Measurements from ENCODE around the gene CD55. TPM values are rescaled to one million over a fixed set of nuclear protein-coding genes. Genes with fewer than 3 reads are reported as not detected.

Gene CD55, protein sequence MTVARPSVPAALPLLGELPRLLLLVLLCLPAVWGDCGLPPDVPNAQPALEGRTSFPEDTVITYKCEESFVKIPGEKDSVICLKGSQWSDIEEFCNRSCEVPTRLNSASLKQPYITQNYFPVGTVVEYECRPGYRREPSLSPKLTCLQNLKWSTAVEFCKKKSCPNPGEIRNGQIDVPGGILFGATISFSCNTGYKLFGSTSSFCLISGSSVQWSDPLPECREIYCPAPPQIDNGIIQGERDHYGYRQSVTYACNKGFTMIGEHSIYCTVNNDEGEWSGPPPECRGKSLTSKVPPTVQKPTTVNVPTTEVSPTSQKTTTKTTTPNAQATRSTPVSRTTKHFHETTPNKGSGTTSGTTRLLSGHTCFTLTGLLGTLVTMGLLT
- polyA plus RNA-seq (ENCODE audit: low read depth in 6 of 6) = 100 to 1,000 TPM; 232 to 326 (median 293) TPM

DNA sequence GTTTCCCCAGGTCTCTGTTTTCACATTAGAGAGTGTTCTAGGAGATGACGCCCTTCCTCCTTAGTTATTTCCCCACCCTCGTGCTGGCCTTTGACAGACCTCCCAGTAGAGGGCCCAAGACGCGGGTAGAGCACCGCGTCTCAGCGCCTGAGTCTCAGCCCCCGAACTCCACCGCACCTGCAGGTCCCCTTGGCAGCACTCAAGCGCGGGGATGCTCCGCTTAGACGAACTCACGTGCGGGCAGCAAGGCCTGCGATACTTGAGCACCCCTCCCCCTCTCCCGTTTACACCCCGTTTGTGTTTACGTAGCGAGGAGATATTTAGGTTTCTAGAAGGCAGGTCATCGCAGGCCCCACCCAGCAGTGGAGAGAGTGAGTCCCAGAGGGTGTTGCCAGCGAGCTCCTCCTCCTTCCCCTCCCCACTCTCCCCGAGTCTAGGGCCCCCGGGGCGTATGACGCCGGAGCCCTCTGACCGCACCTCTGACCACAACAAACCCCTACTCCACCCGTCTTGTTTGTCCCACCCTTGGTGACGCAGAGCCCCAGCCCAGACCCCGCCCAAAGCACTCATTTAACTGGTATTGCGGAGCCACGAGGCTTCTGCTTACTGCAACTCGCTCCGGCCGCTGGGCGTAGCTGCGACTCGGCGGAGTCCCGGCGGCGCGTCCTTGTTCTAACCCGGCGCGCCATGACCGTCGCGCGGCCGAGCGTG is at the start of gene CD55:
TSS of gene CD55 (plus strand) at position 600 of the 711 bp plus-strand sequence. CDS start at position 688, 88 bp downstream.
- DNase-seq (peak; percentile 100), ATAC-seq (ENCODE audit: low read depth in 2 of 2) (peak; percentile 78 to 79)
- peak within 1 kb of the TSS; percentile 98 to 100 (median 100) for H3K27ac Mint-ChIP-seq
- peaks cover 40 to 69% (median 42%) of the 10 kb centered on the region in 3 donors for H3K4me1 Mint-ChIP-seq
- peak within 1 kb of the TSS; percentile 87 to 99 (median 95) for H3K4me3 Mint-ChIP-seq
- no peaks in the 10 kb centered on the region for H3K27me3 Mint-ChIP-seq
- peaks cover 0 to 4% (median 0%) of the 10 kb centered on the region in 7 donors for H3K9me3 Mint-ChIP-seq
- H3K36me3 Mint-ChIP-seq = peaks cover 7 to 14% of the 10 kb centered on the region in 2 donors

DNA sequence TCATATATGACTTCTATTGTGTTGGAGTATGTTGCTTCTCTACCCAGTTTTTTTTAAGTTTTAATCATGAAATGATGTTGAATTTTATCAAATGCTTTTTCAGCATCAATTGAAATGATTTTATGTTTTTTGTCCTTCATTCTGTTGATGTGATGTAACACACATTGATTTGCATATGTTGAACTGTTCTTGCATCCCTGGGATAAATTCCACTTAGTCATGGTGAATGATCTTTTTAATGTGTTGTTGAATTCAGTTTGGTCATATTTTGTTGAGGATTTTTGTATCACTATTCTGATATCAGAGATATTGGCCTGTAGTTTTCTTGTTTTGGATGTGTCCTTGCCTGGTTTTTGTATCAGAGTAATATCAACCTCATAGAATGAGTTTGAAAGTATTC is 46.6 kb upstream of the CD55 start:
- peaks cover 0 to 11% of the 10 kb centered on the region in 2 donors for H3K36me3 Mint-ChIP-seq
- peaks cover 17 to 23% (median 18%) of the 10 kb centered on the region in 3 donors for H3K4me1 Mint-ChIP-seq
- H3K4me3 Mint-ChIP-seq = no peak overlapping the region
- H3K9me3 Mint-ChIP-seq = peaks cover 0 to 19% (median 11%) of the 10 kb centered on the region in 7 donors
- no peaks in the 10 kb centered on the region for H3K27me3 Mint-ChIP-seq
- DNase-seq = no peak
- H3K27ac Mint-ChIP-seq = no peak overlapping the region
- no peak for ATAC-seq (ENCODE audit: low read depth in 2 of 2)

DNA sequence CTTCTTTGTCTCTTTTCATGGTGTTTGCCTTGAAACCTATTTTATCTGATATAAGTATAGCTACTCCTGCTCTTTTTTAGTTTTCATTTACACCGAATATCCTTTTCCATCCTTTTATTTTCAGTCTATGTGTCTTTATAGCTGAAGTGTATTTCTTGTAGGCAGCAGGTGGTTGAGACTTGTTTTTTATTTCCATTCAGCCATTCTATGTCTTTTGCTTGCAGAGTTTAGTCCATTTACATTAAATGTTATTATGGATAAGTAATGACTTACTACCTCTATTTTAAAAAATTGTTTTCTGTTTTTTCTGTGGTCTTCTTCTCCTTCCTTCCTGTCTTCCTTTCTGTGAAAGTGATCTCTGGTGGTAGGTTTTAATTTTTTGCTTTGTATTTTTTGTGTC is 45.0 kb upstream of the CD55 start:
- H3K27me3 Mint-ChIP-seq = no peaks in the 10 kb centered on the region
- H3K36me3 Mint-ChIP-seq = peaks cover 0 to 11% of the 10 kb centered on the region in 2 donors
- DNase-seq (no peak), ATAC-seq (ENCODE audit: low read depth in 2 of 2) (no peak)
- H3K4me1 Mint-ChIP-seq = peaks cover 30 to 39% (median 34%) of the 10 kb centered on the region in 3 donors
- peak overlapping the region in 3 of 6 donors; percentile 4 to 74 (median 9) for H3K27ac Mint-ChIP-seq
- peak overlapping the region in 2 of 8 donors; percentile 6 to 40 for H3K4me3 Mint-ChIP-seq
- peaks cover 0 to 19% (median 12%) of the 10 kb centered on the region in 7 donors for H3K9me3 Mint-ChIP-seq

DNA sequence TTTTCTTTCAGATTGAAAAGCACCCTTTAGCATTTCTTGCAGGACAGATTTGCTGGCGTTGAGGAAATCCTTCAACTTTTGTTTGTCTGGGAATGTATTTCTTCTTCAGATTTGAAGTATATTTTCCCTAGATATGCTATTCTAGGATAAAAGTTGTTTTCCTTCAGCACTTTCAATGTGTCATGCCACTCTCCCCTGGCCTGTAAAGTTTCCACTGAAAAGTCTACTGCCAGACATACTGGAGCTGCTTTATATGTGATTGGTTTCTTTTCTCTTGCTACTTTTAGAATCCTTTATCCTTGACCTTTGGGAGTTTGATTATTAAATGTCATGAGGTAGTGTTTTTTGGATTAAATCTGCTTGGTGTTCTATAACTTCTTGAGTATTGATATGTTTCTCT is 44.2 kb upstream of the CD55 start:
- peaks cover 0 to 11% of the 10 kb centered on the region in 2 donors for H3K36me3 Mint-ChIP-seq
- H3K27ac Mint-ChIP-seq = peak overlapping the region in 2 of 6 donors; percentile 7 to 10
- H3K4me1 Mint-ChIP-seq = peaks cover 37 to 47% (median 42%) of the 10 kb centered on the region in 3 donors
- no peaks in the 10 kb centered on the region for H3K27me3 Mint-ChIP-seq
- ATAC-seq (ENCODE audit: low read depth in 2 of 2) (no peak), DNase-seq (no peak)
- H3K9me3 Mint-ChIP-seq = peaks cover 0 to 17% (median 11%) of the 10 kb centered on the region in 7 donors
- H3K4me3 Mint-ChIP-seq = peak overlapping the region in 1 of 8 donors; percentile 55

DNA sequence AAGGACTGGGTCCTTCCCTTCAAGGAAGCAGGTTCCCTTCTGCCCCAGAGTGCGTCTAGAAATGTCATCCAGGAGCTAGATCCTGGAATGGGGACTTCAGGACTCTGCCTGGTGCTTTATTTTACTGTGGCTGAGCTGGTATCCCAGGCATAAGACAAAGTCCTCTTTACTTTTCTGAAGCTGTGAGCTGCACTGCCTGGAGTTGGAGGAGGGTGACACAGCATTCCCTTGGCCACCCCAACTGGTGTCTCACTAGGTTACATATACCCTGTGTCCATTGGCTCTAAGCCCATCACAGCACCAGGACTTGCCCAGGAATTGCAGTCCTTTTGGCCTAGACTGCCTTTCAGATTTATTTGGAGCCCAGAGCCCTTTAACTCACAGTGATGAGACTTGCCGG is 41.8 kb upstream of the CD55 start:
- Mint-ChIP-seq H3K36me3 (peaks cover 0 to 11% of the 10 kb centered on the region in 2 donors), H3K27ac (peak overlapping the region in 3 of 6 donors; percentile 15 to 87 (median 81)), H3K4me1 (peaks cover 48 to 63% (median 58%) of the 10 kb centered on the region in 3 donors), H3K27me3 (no peaks in the 10 kb centered on the region), H3K4me3 (peak overlapping the region in 1 of 8 donors; percentile 31), H3K9me3 (peaks cover 0 to 11% (median 6%) of the 10 kb centered on the region in 7 donors)
- DNase-seq (no peak), ATAC-seq (ENCODE audit: low read depth in 2 of 2) (no peak)

DNA sequence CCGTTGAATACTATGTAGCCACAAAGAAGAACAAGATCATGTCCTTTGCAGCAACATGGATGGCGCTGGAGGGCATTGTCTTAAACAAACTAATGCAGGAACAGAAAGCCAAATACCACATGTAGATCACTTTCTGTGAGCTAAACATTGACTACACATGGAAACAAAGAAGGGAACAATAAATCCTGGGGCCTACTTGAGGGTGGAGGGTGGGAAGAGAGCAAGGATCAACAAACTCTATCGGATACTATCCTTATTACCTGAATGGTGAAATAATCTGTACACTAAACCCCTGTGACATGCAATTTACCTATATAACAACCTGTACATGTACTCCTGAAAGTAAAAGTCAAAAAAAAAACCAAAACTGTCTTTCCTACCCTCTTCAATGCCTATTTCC is 40.8 kb upstream of the CD55 start:
- Mint-ChIP-seq H3K36me3 (peaks cover 0 to 2% of the 10 kb centered on the region in 2 donors), H3K4me1 (peaks cover 48 to 63% (median 58%) of the 10 kb centered on the region in 3 donors), H3K27me3 (no peaks in the 10 kb centered on the region), H3K4me3 (no peak overlapping the region), H3K27ac (peak overlapping the region in 4 of 6 donors; percentile 48 to 95 (median 80)), H3K9me3 (peaks cover 0 to 7% (median 2%) of the 10 kb centered on the region in 7 donors)
- DNase-seq (no peak), ATAC-seq (ENCODE audit: low read depth in 2 of 2) (no peak)

DNA sequence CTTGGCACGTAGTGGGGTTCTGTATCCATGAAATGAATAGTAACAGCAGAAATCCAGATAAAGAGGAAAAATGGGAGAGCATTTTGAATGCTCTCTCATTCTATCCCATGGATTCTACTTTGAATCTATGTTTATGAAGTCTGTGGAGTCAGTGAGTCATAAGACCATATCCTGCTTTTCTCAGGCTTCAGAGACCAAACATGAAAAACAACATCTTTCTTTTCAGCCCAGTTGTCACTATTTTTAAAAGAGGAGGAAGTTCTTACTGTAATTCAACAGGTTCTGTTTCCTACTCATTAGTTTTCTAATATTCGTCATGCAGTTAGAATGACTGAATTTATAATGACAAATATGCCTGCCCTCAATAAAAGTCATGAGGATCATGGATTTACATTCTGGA is 39.4 kb upstream of the CD55 start:
- no peaks in the 10 kb centered on the region for H3K27me3 Mint-ChIP-seq
- ATAC-seq (ENCODE audit: low read depth in 2 of 2) (peak; percentile 28 to 35), DNase-seq (no peak)
- no peaks in the 10 kb centered on the region for H3K36me3 Mint-ChIP-seq
- peak overlapping the region in 7 of 8 donors; percentile 53 to 85 (median 78) for H3K4me3 Mint-ChIP-seq
- H3K27ac Mint-ChIP-seq = peak overlapping the region; percentile 38 to 96 (median 72)
- H3K9me3 Mint-ChIP-seq = peaks cover 0 to 2% (median 0%) of the 10 kb centered on the region in 7 donors
- peaks cover 39 to 55% (median 48%) of the 10 kb centered on the region in 3 donors for H3K4me1 Mint-ChIP-seq

DNA sequence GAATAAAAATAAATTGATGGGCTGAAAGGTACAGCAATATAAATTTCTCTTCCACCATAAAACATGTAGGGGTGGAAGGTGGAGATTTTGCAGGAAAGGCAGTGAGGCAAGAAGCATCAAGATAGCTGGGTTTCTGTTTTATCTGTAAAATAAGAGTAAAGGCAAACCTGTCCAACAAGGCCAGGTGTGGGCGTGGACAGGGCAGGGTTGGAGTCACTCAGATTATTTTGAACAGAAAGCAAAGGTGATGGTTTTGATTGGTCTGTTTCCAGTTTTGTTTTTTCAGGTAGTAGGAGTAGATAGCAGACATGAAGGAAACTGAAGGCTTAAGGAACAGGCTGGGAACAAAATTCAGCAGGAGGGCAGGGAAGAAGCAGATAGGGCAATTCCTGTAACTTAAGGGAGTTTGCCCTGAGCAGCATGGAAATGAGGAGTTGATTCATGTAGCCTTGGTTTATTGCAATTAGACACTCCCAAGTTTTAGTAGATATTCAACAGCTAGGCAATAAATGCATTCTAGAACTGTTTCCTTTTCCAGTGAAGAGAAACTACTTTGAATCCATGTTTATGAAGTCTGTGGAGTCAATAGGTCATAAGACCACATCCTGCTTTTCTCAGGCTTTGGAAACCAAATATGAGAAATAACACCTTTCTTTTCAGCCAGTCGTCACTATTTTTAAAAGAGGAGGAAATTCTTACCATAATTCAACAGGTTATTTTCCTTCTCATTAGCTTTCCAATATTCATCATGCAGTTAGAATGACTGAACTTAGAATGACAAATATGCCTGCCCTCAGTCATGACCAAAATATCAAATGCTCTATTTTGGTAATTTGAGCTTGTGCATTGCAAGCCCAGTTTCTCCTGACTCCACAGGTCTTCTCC is 38.7 kb upstream of the CD55 start:
- no peaks in the 10 kb centered on the region for H3K36me3 Mint-ChIP-seq
- H3K4me3 Mint-ChIP-seq = peak overlapping the region in 7 of 8 donors; percentile 53 to 85 (median 78)
- peaks cover 32 to 49% (median 42%) of the 10 kb centered on the region in 3 donors for H3K4me1 Mint-ChIP-seq
- H3K27ac Mint-ChIP-seq = peak overlapping the region; percentile 34 to 96 (median 76)
- no peaks in the 10 kb centered on the region for H3K27me3 Mint-ChIP-seq
- ATAC-seq (ENCODE audit: low read depth in 2 of 2) (no peak), DNase-seq (no peak)
- peaks cover 0 to 2% (median 0%) of the 10 kb centered on the region in 7 donors for H3K9me3 Mint-ChIP-seq

DNA sequence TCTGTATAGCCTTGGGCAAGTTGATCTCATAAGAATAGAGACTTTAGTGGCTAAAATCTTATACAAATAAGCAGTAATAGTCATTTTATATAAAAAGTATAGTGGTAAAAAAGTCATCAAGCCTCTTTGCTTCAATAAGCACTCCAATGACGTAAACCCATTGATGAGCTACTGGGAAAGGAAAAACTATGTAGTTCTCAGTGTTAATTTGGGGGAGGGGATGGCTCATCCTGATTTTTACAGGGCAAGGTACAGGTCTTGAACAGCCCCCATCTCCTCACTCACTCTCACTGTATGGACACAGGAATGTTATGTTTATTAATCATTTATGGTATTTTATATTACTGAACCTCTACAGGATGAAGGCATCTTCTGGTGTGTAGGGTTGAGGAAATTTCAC is 38.1 kb upstream of the CD55 start:
- DNase-seq = no peak
- peaks cover 0 to 2% (median 0%) of the 10 kb centered on the region in 7 donors for H3K9me3 Mint-ChIP-seq
- no peak overlapping the region for H3K27ac Mint-ChIP-seq
- H3K4me1 Mint-ChIP-seq = peaks cover 31 to 48% (median 41%) of the 10 kb centered on the region in 3 donors
- no peaks in the 10 kb centered on the region for H3K27me3 Mint-ChIP-seq
- no peaks in the 10 kb centered on the region for H3K36me3 Mint-ChIP-seq
- peak overlapping the region in 1 of 8 donors; percentile 4 for H3K4me3 Mint-ChIP-seq
- no peak for ATAC-seq (ENCODE audit: low read depth in 2 of 2)

DNA sequence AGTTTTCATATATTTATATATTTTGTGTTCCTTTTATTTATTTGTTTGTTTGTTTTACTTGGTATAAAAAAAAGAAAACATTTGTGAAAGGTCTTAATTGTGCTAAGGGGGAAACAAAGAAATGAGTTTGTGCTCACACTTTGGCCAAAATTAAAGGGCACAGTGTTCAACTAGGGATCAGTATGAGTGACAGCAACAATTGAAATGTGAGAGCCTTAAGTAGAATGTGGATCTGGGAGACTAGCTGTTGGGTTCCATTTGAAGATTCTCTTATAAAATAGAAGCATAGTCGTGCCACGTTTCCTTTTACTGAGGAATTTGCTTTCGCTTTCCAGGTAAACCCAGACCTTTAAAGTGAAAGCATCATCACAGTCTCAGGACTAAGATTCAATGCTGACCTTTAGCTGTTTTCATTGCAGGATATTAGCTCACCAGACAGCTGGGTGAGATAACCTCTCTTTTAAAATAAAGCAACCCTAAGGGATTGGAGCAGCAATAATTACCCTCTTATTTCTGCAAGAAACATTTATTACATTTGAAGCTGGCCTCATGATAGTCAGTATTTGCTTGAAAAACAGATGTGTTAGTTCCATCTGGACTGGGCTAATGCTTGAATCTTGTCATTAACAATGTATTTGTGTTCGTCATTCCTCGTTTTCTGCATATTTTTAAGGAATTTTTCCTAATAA is 37.1 kb upstream of the CD55 start:
- DNase-seq = no peak
- no peak for ATAC-seq (ENCODE audit: low read depth in 2 of 2)
- Mint-ChIP-seq H3K4me1 (peaks cover 31 to 47% (median 41%) of the 10 kb centered on the region in 3 donors), H3K27me3 (no peaks in the 10 kb centered on the region), H3K27ac (peak overlapping the region in 1 of 6 donors; percentile 25), H3K36me3 (no peaks in the 10 kb centered on the region), H3K9me3 (peaks cover 0 to 2% (median 0%) of the 10 kb centered on the region in 7 donors), H3K4me3 (peak overlapping the region in 1 of 8 donors; percentile 16)

DNA sequence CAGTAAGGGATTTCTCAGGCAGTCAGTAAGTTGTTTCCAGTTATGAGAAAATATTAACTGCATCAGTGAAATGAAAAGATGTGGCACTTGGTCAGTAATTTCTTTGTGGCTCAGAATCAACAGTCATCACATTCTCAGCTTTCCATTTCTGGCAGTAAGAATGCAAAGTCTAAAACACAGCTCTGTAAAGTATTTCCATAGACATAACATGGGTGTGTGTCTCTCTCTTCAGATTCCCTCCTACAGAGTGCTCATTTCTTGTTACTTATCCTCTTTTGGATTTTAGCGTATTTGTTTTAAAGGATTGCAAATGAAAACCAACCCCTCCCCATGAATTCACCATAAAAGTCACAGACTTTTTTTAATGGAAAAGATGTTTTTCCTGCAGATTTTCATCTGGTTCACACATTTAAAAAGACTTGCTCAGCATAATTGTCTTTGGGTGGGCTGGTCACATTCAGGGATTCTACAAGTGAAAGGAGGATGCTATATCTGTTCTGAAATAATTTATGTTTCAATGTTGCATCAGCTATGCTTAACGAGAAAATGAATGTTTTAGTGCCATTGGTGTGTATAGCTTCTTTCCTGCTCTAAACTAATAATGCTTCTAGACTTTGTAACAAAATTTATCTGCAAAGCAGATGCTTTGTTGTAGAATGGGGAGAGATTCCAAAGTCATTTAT is 34.6 kb upstream of the CD55 start:
- peaks cover 3 to 14% of the 10 kb centered on the region in 2 donors for H3K36me3 Mint-ChIP-seq
- H3K4me1 Mint-ChIP-seq = peaks cover 24 to 26% (median 26%) of the 10 kb centered on the region in 3 donors
- DNase-seq (no peak), ATAC-seq (ENCODE audit: low read depth in 2 of 2) (no peak)
- H3K4me3 Mint-ChIP-seq = no peak overlapping the region
- H3K27me3 Mint-ChIP-seq = no peaks in the 10 kb centered on the region
- peaks cover 3 to 14% (median 9%) of the 10 kb centered on the region in 7 donors for H3K9me3 Mint-ChIP-seq
- no peak overlapping the region for H3K27ac Mint-ChIP-seq

DNA sequence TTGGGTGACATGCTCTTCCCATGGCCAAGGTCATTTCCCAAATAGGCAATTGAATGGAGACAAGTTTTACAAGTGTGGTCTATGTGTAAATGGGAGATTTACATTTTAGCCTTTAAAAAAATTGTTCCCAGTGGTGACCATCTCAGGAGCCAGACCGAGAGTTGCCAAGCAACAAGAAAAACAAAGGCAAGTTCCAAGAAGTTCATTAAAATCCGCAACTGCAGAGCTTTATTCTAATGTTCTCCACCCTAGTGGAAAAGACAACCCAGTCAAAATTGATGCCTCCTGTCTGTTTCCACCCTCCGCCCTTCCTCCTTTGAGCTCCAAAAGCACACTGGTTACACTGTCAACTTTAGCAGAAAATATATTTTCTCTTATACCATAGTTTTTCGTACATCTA is 33.2 kb upstream of the CD55 start:
- no peaks in the 10 kb centered on the region for H3K27me3 Mint-ChIP-seq
- H3K27ac Mint-ChIP-seq = no peak overlapping the region
- H3K4me1 Mint-ChIP-seq = peaks cover 11 to 14% (median 12%) of the 10 kb centered on the region in 3 donors
- DNase-seq (no peak), ATAC-seq (ENCODE audit: low read depth in 2 of 2) (no peak)
- peaks cover 3 to 22% of the 10 kb centered on the region in 2 donors for H3K36me3 Mint-ChIP-seq
- H3K4me3 Mint-ChIP-seq = no peak overlapping the region
- peaks cover 6 to 24% (median 17%) of the 10 kb centered on the region in 7 donors for H3K9me3 Mint-ChIP-seq
